Measurements from ENCODE around the gene BCAS3. TPM values are rescaled to one million over a fixed set of nuclear protein-coding genes. Genes with fewer than 3 reads are reported as not detected.

BCAS3 gene
- total and polyA plus RNA-seq, 2 donors = 6.9 to 12.4 TPM

GRCh38 chr17:61402978-61403800 lies 725.5 kb downstream of the BCAS3 start:
- 4% methylated on average over 55 of the region's 55 CpGs for WGBS
- H3K27me3 ChIP-seq (ENCODE audit: control insufficient read depth in 2 of 2, insufficient read depth in 1 of 2, low read length in 1 of 2) = peaks cover 94 to 98% of the 10 kb centered on the region in 2 donors
- H3K36me3 ChIP-seq (ENCODE audit: control insufficient read depth in 2 of 2, insufficient read depth in 2 of 2, low read length in 1 of 2) = no peaks in the 10 kb centered on the region
- peaks cover 3 to 16% of the 10 kb centered on the region in 2 donors for H3K4me1 ChIP-seq (ENCODE audit: control insufficient read depth in 2 of 2, insufficient read depth in 2 of 2, low read length in 2 of 2)
- H3K27ac ChIP-seq (ENCODE audit: low read depth in 1 of 2, low read length in 1 of 2) = no peak overlapping the region
- DNase-seq (ENCODE audit: low read depth in 6 of 9, low spot score in 9 of 9) = peak in 1 of 9 donors; percentile 39
- H3K9me3 ChIP-seq (ENCODE audit: control insufficient read depth in 2 of 2, insufficient read depth in 1 of 2, low read length in 1 of 2) = peaks cover 0 to 3% of the 10 kb centered on the region in 2 donors
- peak overlapping the region in 1 of 2 donors; percentile 7 for H3K4me3 ChIP-seq (ENCODE audit: low read length in 2 of 2)

GRCh38 chr17:61403801-61404662 lies 726.4 kb downstream of the BCAS3 start:
- Histone ChIP-seq H3K27me3 (ENCODE audit: control insufficient read depth in 2 of 2, insufficient read depth in 1 of 2, low read length in 1 of 2) (peaks cover 94 to 98% of the 10 kb centered on the region in 2 donors), H3K36me3 (ENCODE audit: control insufficient read depth in 2 of 2, insufficient read depth in 2 of 2, low read length in 1 of 2) (no peaks in the 10 kb centered on the region), H3K4me3 (ENCODE audit: low read length in 2 of 2) (no peak overlapping the region), H3K27ac (ENCODE audit: low read depth in 1 of 2, low read length in 1 of 2) (no peak overlapping the region), H3K4me1 (ENCODE audit: control insufficient read depth in 2 of 2, insufficient read depth in 2 of 2, low read length in 2 of 2) (peaks cover 3 to 15% of the 10 kb centered on the region in 2 donors), H3K9me3 (ENCODE audit: control insufficient read depth in 2 of 2, insufficient read depth in 1 of 2, low read length in 1 of 2) (peaks cover 0 to 3% of the 10 kb centered on the region in 2 donors)
- DNase-seq (ENCODE audit: low read depth in 6 of 9, low spot score in 9 of 9) = no peak
- WGBS = 9% methylated on average over 66 of the region's 66 CpGs

- Histone ChIP-seq H3K4me3 (ENCODE audit: low read length in 2 of 2) (no peak overlapping the region), H3K36me3 (ENCODE audit: control insufficient read depth in 2 of 2, insufficient read depth in 2 of 2, low read length in 1 of 2) (no peaks in the 10 kb centered on the region), H3K27me3 (ENCODE audit: control insufficient read depth in 2 of 2, insufficient read depth in 1 of 2, low read length in 1 of 2) (peaks cover 94 to 97% of the 10 kb centered on the region in 2 donors), H3K4me1 (ENCODE audit: control insufficient read depth in 2 of 2, insufficient read depth in 2 of 2, low read length in 2 of 2) (peaks cover 3 to 15% of the 10 kb centered on the region in 2 donors), H3K27ac (ENCODE audit: low read depth in 1 of 2, low read length in 1 of 2) (no peak overlapping the region), H3K9me3 (ENCODE audit: control insufficient read depth in 2 of 2, insufficient read depth in 1 of 2, low read length in 1 of 2) (peaks cover 0 to 3% of the 10 kb centered on the region in 2 donors)
- no peak for DNase-seq (ENCODE audit: low read depth in 6 of 9, low spot score in 9 of 9)
- WGBS = 3% methylated on average over 27 of the region's 27 CpGs
These were observed 726.9 kb downstream of the BCAS3 start for GRCh38 chr17:61404663-61404912.

- no peak for DNase-seq (ENCODE audit: low read depth in 6 of 9, low spot score in 9 of 9)
- H3K4me3 ChIP-seq (ENCODE audit: low read length in 2 of 2) = no peak overlapping the region
- peaks cover 3 to 15% of the 10 kb centered on the region in 2 donors for H3K4me1 ChIP-seq (ENCODE audit: control insufficient read depth in 2 of 2, insufficient read depth in 2 of 2, low read length in 2 of 2)
- H3K36me3 ChIP-seq (ENCODE audit: control insufficient read depth in 2 of 2, insufficient read depth in 2 of 2, low read length in 1 of 2) = no peaks in the 10 kb centered on the region
- H3K27ac ChIP-seq (ENCODE audit: low read depth in 1 of 2, low read length in 1 of 2) = no peak overlapping the region
- peaks cover 1 to 3% of the 10 kb centered on the region in 2 donors for H3K9me3 ChIP-seq (ENCODE audit: control insufficient read depth in 2 of 2, insufficient read depth in 1 of 2, low read length in 1 of 2)
- WGBS = 5% methylated on average over 71 of the region's 71 CpGs
- H3K27me3 ChIP-seq (ENCODE audit: control insufficient read depth in 2 of 2, insufficient read depth in 1 of 2, low read length in 1 of 2) = peaks cover 94 to 99% of the 10 kb centered on the region in 2 donors
These were observed 727.4 kb downstream of the BCAS3 start for GRCh38 chr17:61404913-61405685.

GRCh38 chr17:61405686-61406536 lies 728.3 kb downstream of the BCAS3 start:
- DNase-seq (ENCODE audit: low read depth in 6 of 9, low spot score in 9 of 9) = no peak
- Histone ChIP-seq H3K4me1 (ENCODE audit: control insufficient read depth in 2 of 2, insufficient read depth in 2 of 2, low read length in 2 of 2) (peaks cover 7 to 21% of the 10 kb centered on the region in 2 donors), H3K27me3 (ENCODE audit: control insufficient read depth in 2 of 2, insufficient read depth in 1 of 2, low read length in 1 of 2) (peaks cover 95 to 99% of the 10 kb centered on the region in 2 donors), H3K4me3 (ENCODE audit: low read length in 2 of 2) (no peak overlapping the region), H3K36me3 (ENCODE audit: control insufficient read depth in 2 of 2, insufficient read depth in 2 of 2, low read length in 1 of 2) (no peaks in the 10 kb centered on the region), H3K27ac (ENCODE audit: low read depth in 1 of 2, low read length in 1 of 2) (peak overlapping the region in 1 of 2 donors; percentile 31), H3K9me3 (ENCODE audit: control insufficient read depth in 2 of 2, insufficient read depth in 1 of 2, low read length in 1 of 2) (peaks cover 3 to 9% of the 10 kb centered on the region in 2 donors)
- 25% methylated on average over 37 of the region's 37 CpGs for WGBS

- Histone ChIP-seq H3K9me3 (ENCODE audit: control insufficient read depth in 2 of 2, insufficient read depth in 1 of 2, low read length in 1 of 2) (peaks cover 2 to 9% of the 10 kb centered on the region in 2 donors), H3K4me3 (ENCODE audit: low read length in 2 of 2) (no peak overlapping the region)
These were observed 728.8 kb downstream of the BCAS3 start for GRCh38 chr17:61406537-61406845.

GRCh38 chr17:61406971-61407911 lies 729.6 kb downstream of the BCAS3 start:
- peaks cover 2 to 9% of the 10 kb centered on the region in 2 donors for H3K9me3 ChIP-seq (ENCODE audit: control insufficient read depth in 2 of 2, insufficient read depth in 1 of 2, low read length in 1 of 2)
- no peak for DNase-seq (ENCODE audit: low read depth in 6 of 9, low spot score in 9 of 9)
- H3K4me3 ChIP-seq (ENCODE audit: low read length in 2 of 2) = no peak overlapping the region
- H3K27me3 ChIP-seq (ENCODE audit: control insufficient read depth in 2 of 2, insufficient read depth in 1 of 2, low read length in 1 of 2) = peaks cover 95 to 99% of the 10 kb centered on the region in 2 donors
- peaks cover 16 to 33% of the 10 kb centered on the region in 2 donors for H3K4me1 ChIP-seq (ENCODE audit: control insufficient read depth in 2 of 2, insufficient read depth in 2 of 2, low read length in 2 of 2)
- H3K36me3 ChIP-seq (ENCODE audit: control insufficient read depth in 2 of 2, insufficient read depth in 2 of 2, low read length in 1 of 2) = no peaks in the 10 kb centered on the region
- H3K27ac ChIP-seq (ENCODE audit: low read depth in 1 of 2, low read length in 1 of 2) = no peak overlapping the region
- WGBS = 64% methylated on average over 8 of the region's 8 CpGs

More at GRCh38 chr17:61406537-61406845, 728.8 kb downstream of the BCAS3 start:
- no peak overlapping the region for H3K27ac ChIP-seq (ENCODE audit: low read depth in 1 of 2, low read length in 1 of 2)
- 33% methylated on average over 1 of the region's 1 CpG for WGBS
- peaks cover 12 to 26% of the 10 kb centered on the region in 2 donors for H3K4me1 ChIP-seq (ENCODE audit: control insufficient read depth in 2 of 2, insufficient read depth in 2 of 2, low read length in 2 of 2)
- peaks cover 95 to 99% of the 10 kb centered on the region in 2 donors for H3K27me3 ChIP-seq (ENCODE audit: control insufficient read depth in 2 of 2, insufficient read depth in 1 of 2, low read length in 1 of 2)
- no peak for DNase-seq (ENCODE audit: low read depth in 6 of 9, low spot score in 9 of 9)
- H3K36me3 ChIP-seq (ENCODE audit: control insufficient read depth in 2 of 2, insufficient read depth in 2 of 2, low read length in 1 of 2) = no peaks in the 10 kb centered on the region
